Stimulated activated CD4-positive, alpha-beta T cell treated with anti-CD3 and anti-CD28 coated beads, Interleukin-4, amount 100 ng/mL, for 4 hours (primary cell): Measurements from ENCODE around the gene RBM47.

ENCODE experiments used
- DNase-seq, 2 experiments: peaks; one replicate each; pipeline ENCODE4 v3.0.0-alpha.2; 2020

RBM47 gene

GRCh38 chr4:40622913-40623312 is 6.8 kb downstream of the RBM47 start:
- no peak for DNase-seq

GRCh38 chr4:40621592-40622512 is 7.8 kb downstream of the RBM47 start:
- DNase-seq: no peak

GRCh38 chr4:40621229-40621591 is 8.5 kb downstream of the RBM47 start:
- DNase-seq: no peak

- DNase-seq: no peak
Observed at GRCh38 chr4:40619600-40619999, 10.1 kb downstream of the RBM47 start.

GRCh38 chr4:40617872-40618271 is 11.8 kb downstream of the RBM47 start:
- DNase-seq: no peak

GRCh38 chr4:40614031-40614430 is 15.6 kb downstream of the RBM47 start:
- DNase-seq: no peak

GRCh38 chr4:40613456-40613855 is 16.2 kb downstream of the RBM47 start:
- no peak for DNase-seq

GRCh38 chr4:40612831-40613230 is 16.8 kb downstream of the RBM47 start:
- DNase-seq: no peak

- no peak for DNase-seq
Observed at GRCh38 chr4:40612283-40612682, 17.4 kb downstream of the RBM47 start.

GRCh38 chr4:40608628-40609027 is 21.0 kb downstream of the RBM47 start:
- no peak for DNase-seq

- no peak for DNase-seq
Observed at GRCh38 chr4:40607221-40607620, 22.4 kb downstream of the RBM47 start.

- DNase-seq: no peak
Observed at GRCh38 chr4:40606239-40606767, 23.4 kb downstream of the RBM47 start.

- no peak for DNase-seq
Observed at GRCh38 chr4:40603281-40603680, 26.4 kb downstream of the RBM47 start.

GRCh38 chr4:40601641-40602040 is 28.0 kb downstream of the RBM47 start:
- no peak for DNase-seq

GRCh38 chr4:40600850-40601249 is 28.8 kb downstream of the RBM47 start:
- DNase-seq: no peak

- no peak for DNase-seq
Observed at GRCh38 chr4:40599431-40599830, 30.2 kb downstream of the RBM47 start.

- DNase-seq: no peak
Observed at GRCh38 chr4:40596522-40596921, 33.1 kb downstream of the RBM47 start.

- no peak for DNase-seq
Observed at GRCh38 chr4:40595981-40596380, 33.7 kb downstream of the RBM47 start.

- no peak for DNase-seq
Observed at GRCh38 chr4:40594261-40595178, 35.1 kb downstream of the RBM47 start.

GRCh38 chr4:40592034-40592433 is 37.6 kb downstream of the RBM47 start:
- no peak for DNase-seq

- no peak for DNase-seq
Observed at GRCh38 chr4:40587826-40588225, 41.8 kb downstream of the RBM47 start.

- no peak for DNase-seq
Observed at GRCh38 chr4:40587351-40587750, 42.3 kb downstream of the RBM47 start.

- no peak for DNase-seq
Observed at GRCh38 chr4:40586729-40587128, 42.9 kb downstream of the RBM47 start.

- DNase-seq: no peak
Observed at GRCh38 chr4:40586034-40586433, 43.6 kb downstream of the RBM47 start.
